ENCODE measurements around the gene ZBTB37.
"Not testable (repeated sequence)": the region's sequence is repeated elsewhere in the genome, so short reads cannot be mapped to it uniquely, and the experiment has no call there.

ZBTB37 gene

DNA sequence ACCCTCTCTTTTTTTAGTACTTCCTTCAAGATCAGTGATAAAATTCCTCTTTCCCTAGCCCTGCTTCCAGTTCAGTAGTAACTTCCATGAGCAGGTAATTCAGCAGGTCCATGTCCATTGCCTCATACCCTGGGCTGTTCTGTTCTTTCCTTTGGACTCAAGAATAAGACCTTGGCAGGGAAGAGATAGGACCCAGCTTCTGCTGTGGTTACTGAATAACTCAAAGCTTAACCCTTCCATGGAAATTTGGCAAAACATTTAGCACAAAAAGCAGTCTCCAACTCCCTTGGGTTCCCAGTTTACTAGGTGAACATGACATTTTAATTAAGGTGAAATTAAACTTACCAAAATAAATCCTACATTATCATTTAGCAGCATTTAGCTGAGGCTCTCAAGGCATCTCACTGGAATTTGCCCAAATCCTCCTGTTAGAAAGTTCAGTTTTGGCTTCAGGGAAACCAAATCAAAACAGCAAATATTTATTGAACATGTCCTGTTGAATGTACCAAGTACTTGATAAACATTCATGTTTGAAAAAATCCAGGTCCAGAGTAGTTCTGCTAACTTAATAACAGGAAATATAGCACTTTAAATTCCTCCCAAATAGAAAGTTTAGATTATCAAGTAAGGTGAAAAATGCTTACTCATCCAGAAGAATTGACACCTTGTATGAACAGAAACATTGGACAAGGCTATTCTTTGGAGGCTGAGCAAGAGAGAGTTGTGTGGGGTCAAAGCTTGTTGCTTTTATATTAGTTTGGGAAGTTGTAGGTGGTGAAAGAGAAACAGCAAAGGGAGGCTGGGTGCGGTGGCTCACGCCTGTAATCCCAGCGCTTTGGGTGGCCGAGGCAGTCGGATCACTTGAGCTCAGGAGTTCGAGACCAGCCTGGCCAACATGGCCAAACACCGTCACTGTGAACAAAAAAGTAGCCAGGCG lies 57.4 kb downstream of the ZBTB37 start:
- no peak for DNase-seq (ENCODE audit: insufficient read length, low spot score)
- TF ChIP-seq, protein P1, sequence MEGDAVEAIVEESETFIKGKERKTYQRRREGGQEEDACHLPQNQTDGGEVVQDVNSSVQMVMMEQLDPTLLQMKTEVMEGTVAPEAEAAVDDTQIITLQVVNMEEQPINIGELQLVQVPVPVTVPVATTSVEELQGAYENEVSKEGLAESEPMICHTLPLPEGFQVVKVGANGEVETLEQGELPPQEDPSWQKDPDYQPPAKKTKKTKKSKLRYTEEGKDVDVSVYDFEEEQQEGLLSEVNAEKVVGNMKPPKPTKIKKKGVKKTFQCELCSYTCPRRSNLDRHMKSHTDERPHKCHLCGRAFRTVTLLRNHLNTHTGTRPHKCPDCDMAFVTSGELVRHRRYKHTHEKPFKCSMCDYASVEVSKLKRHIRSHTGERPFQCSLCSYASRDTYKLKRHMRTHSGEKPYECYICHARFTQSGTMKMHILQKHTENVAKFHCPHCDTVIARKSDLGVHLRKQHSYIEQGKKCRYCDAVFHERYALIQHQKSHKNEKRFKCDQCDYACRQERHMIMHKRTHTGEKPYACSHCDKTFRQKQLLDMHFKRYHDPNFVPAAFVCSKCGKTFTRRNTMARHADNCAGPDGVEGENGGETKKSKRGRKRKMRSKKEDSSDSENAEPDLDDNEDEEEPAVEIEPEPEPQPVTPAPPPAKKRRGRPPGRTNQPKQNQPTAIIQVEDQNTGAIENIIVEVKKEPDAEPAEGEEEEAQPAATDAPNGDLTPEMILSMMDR (IDR thresholded peaks at IDR 0.05; ENCODE audit: insufficient read depth, missing control alignments), result no peak
- FAIRE-seq, result no peak

DNA sequence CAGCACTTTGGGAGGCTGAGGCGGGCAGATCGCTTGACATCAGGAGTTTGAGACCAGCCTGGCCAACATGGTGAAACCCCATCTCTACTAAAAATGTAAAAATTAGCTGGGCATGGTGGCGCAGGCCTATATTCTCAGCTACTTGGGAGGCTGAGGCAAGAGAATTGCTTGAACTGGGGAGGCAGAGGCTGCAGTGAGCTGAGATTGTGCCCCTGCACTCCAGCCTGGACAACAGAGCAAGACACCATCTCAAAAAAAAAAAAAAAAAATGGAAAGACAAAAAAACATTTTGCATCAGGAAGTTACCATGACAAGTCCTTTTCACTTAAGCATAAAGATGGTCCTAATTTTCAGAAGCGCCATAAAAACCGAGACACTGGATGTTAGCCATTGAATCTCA lies 62.4 kb downstream of the ZBTB37 start:
- FAIRE-seq; DNase-seq (ENCODE audit: insufficient read length, low spot score): not testable (repeated sequence)

DNA sequence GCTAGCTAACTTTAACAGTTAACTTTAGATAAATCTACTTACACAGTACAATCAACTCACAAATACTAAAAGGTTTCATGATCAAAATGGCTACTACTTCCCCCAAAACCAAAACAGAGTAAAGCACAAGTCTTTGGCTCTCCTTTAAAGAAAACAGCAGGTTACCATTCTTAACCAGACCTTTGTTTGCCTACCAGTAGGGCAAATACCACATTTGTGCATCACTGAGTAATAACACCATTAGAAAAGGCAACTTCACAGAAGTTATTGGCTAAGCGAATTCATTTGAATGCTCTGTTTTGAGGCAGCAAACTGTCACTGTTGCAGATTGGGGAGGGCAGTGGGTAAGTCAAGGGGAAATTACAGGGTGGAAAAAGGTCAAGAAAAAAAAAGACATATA lies 66.3 kb downstream of the ZBTB37 start:
- no peak for DNase-seq (ENCODE audit: insufficient read length, low spot score)
- TF ChIP-seq, protein P1 (IDR thresholded peaks at IDR 0.05; ENCODE audit: insufficient read depth, missing control alignments), result no peak
- FAIRE-seq, result no peak

DNA sequence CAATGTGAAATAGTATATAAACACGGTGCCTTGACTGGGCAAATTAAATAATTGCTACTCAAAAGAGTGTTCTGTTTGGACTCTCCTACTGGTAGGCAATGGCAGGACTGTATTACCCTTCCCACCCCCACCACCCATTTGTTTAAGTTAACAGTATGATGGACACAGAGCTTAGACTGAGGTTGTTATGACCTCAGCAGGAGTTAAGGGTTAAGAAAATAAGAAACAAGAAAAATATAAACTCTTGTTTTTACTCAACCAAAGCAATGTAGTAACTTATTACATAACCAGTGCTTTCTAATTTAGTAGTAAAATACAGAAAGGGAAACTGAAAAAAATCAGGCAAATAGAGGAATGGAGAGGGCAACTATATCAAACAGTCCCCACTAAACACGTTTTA lies 68.9 kb downstream of the ZBTB37 start:
- DNase-seq (ENCODE audit: insufficient read length, low spot score) (no peak), FAIRE-seq (no peak)
- TF ChIP-seq, protein P1 (IDR thresholded peaks at IDR 0.05; ENCODE audit: insufficient read depth, missing control alignments), result no peak

DNA sequence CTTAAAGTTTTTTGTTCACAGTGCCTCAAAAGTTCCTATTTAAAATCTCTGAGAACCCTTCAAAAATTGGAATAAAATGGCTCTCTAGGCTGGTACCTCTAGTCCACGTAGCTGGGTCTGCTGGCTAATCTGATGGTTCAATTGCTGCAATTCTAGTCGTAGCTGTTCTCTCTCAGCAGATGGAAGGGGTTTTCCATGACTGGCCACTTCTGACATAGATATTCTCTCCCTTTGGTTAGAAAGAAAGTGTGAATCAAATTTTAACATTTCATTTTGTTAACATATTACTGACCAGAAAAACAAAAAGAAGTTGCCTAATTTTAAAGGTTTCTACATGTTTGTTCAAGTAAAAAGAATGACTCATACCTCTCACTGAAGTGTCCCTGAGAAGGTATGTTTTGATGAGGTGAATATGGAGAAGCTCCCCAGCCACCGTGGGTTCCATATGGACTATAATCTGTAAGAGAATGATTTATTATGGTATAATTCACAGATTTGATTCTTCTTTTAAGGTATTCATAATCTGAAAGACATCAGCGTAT lies 78.3 kb downstream of the ZBTB37 start:
- DNase-seq (ENCODE audit: insufficient read length, low spot score) (no peak), FAIRE-seq (peak; percentile 16)
- TF ChIP-seq, protein P1 (IDR thresholded peaks at IDR 0.05; ENCODE audit: insufficient read depth, missing control alignments), result no peak

DNA sequence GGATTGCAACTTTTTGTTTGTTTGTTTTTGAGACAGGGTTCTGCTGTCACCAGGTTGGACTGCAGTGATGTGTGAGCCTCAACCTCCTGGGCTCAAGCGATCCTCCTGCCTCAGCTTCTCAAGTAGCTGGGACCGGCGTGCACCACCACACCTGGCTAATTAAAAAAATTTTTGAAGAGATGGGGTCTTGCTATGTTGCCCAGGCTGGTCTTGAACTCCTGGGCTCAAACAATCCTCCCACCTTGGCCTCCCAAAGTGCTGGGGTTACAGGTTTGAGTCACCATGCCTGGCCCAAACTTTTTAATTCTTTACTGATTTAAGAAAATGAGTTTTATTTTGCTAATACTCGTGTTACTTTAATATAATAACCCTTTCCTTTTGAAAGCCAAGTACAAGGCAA lies 80.4 kb downstream of the ZBTB37 start:
- FAIRE-seq (no peak), DNase-seq (ENCODE audit: insufficient read length, low spot score) (no peak)
- TF ChIP-seq, protein P1 (IDR thresholded peaks at IDR 0.05; ENCODE audit: insufficient read depth, missing control alignments), result no peak
